HepG2 (cell line): ENCODE measurements around the gene TFDP2.

ENCODE experiments used
- ARID5B ChIP-seq: IDR thresholded peaks from 2 replicates; pipeline ENCODE4 v1.4.0; 2020; ENCODE audit warnings: mild to moderate bottlenecking, missing genetic modification reagents
- DNMT3B ChIP-seq: conservative IDR thresholded peaks from 2 replicates; pipeline ENCODE4 v1.6.1; 2016; ENCODE audit warnings: missing biosample characterization, control low read depth
- POLR2A ChIP-seq, 2 experiments: IDR thresholded peaks; 2 replicates each; pipeline ENCODE4 v1.6.1; 2011; ENCODE audit warnings: low read depth in 2 of 2, low read length in 2 of 2, mild to moderate bottlenecking in 1 of 2, moderate library complexity in 1 of 2; ENCODE audit not compliant: insufficient read depth in 1 of 2
- ZFP37 ChIP-seq: sonication (generic); formaldehyde crosslinking; IDR thresholded peaks from 2 replicates; pipeline ENCODE4 v1.4.0; 2020; ENCODE audit warnings: missing genetic modification reagents, borderline replicate concordance
- TF ChIP-seq, protein P1 (sequence below): sonication (generic); formaldehyde crosslinking; IDR thresholded peaks from 2 replicates; pipeline ENCODE4 v1.5.1; 2020; ENCODE audit warnings: mild to moderate bottlenecking, missing genetic modification reagents, moderate library complexity

DNA sequence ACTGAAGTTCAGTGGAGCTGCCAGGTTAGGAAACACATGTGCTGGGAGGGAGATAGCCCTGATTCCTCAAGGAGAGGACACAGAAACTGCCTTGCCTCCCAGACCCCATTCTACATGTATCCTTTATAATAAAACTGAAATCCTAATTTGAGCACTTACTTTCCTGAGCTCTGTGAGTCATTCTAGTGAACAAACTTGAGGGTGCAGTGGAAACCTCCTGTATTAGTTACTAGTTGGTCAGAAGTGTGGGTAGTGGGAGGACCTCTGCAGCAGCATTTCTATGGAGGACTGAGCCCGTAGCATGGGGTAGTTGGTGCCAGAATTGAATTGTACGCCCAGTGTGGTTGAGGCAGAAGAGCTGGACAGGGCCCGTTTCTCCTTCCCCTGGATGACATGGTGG, 249.0 kb downstream of the TFDP2 start:
- TF ChIP-seq, protein P1, sequence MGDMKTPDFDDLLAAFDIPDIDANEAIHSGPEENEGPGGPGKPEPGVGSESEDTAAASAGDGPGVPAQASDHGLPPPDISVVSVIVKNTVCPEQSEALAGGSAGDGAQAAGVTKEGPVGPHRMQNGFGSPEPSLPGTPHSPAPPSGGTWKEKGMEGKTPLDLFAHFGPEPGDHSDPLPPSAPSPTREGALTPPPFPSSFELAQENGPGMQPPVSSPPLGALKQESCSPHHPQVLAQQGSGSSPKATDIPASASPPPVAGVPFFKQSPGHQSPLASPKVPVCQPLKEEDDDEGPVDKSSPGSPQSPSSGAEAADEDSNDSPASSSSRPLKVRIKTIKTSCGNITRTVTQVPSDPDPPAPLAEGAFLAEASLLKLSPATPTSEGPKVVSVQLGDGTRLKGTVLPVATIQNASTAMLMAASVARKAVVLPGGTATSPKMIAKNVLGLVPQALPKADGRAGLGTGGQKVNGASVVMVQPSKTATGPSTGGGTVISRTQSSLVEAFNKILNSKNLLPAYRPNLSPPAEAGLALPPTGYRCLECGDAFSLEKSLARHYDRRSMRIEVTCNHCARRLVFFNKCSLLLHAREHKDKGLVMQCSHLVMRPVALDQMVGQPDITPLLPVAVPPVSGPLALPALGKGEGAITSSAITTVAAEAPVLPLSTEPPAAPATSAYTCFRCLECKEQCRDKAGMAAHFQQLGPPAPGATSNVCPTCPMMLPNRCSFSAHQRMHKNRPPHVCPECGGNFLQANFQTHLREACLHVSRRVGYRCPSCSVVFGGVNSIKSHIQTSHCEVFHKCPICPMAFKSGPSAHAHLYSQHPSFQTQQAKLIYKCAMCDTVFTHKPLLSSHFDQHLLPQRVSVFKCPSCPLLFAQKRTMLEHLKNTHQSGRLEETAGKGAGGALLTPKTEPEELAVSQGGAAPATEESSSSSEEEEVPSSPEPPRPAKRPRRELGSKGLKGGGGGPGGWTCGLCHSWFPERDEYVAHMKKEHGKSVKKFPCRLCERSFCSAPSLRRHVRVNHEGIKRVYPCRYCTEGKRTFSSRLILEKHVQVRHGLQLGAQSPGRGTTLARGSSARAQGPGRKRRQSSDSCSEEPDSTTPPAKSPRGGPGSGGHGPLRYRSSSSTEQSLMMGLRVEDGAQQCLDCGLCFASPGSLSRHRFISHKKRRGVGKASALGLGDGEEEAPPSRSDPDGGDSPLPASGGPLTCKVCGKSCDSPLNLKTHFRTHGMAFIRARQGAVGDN (CRISPR knock-in tag) = no peak
- TF ChIP-seq ZFP37 (CRISPR knock-in tag) (no peak), ARID5B (CRISPR knock-in tag) (no peak), DNMT3B (no peak), POLR2A (IDR thresholded peaks at IDR 0.05; ENCODE audit: insufficient read depth in 1 of 2, low read depth in 2 of 2, low read length in 2 of 2) (no peak)
